Measurements from ENCODE around the gene RTF2. TPM values are rescaled to one million over a fixed set of nuclear protein-coding genes. Genes with fewer than 3 reads are reported as not detected.

The RTF2 gene
- total RNA-seq, 1 donor, result 49.7 TPM

GRCh38 chr20:56449459-56449858 is 19.0 kb upstream of the RTF2 start:
- Histone ChIP-seq H3K9me3 (ENCODE audit: low read depth, low read length) (no peaks in the 10 kb centered on the region), H3K27me3 (ENCODE audit: insufficient read depth, low read length) (no peaks in the 10 kb centered on the region), H3K4me1 (ENCODE audit: insufficient read depth, low read length) (peaks cover 5% of the 10 kb centered on the region), H3K4me3 (ENCODE audit: low read length) (no peak overlapping the region)

- Histone ChIP-seq H3K9me3 (ENCODE audit: low read depth, low read length) (no peaks in the 10 kb centered on the region), H3K4me3 (ENCODE audit: low read length) (no peak overlapping the region), H3K4me1 (ENCODE audit: insufficient read depth, low read length) (peaks cover 5% of the 10 kb centered on the region), H3K27me3 (ENCODE audit: insufficient read depth, low read length) (no peaks in the 10 kb centered on the region)
Measured at GRCh38 chr20:56451056-56451765, 17.2 kb upstream of the RTF2 start.

GRCh38 chr20:56453352-56453751 is 15.1 kb upstream of the RTF2 start:
- Histone ChIP-seq H3K9me3 (ENCODE audit: low read depth, low read length) (no peaks in the 10 kb centered on the region), H3K4me3 (ENCODE audit: low read length) (no peak overlapping the region), H3K27me3 (ENCODE audit: insufficient read depth, low read length) (no peaks in the 10 kb centered on the region), H3K4me1 (ENCODE audit: insufficient read depth, low read length) (peaks cover 5% of the 10 kb centered on the region)

DNA sequence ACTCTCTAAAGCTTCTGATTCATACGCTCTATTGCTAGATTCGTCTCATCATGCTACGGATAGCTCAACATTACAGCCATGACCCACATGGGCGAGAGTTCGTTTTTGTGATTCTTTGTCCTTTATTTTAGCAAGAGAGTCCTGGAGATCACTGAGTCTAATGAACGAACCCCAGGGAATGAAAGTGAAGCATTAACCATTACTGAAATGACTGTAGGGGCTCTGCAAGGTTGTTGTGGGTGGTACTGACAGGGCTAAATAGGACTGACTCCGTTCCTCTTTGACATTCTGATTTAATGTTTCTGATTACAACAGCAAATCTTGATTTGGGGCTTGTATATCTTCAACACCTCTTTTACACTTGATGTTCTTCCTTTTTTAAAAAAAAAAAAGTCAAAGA is 13.7 kb upstream of the RTF2 start:
- H3K27me3 ChIP-seq (ENCODE audit: insufficient read depth, low read length), result no peaks in the 10 kb centered on the region
- peaks cover 5% of the 10 kb centered on the region for H3K4me1 ChIP-seq (ENCODE audit: insufficient read depth, low read length)
- no peaks in the 10 kb centered on the region for H3K9me3 ChIP-seq (ENCODE audit: low read depth, low read length)
- H3K4me3 ChIP-seq (ENCODE audit: low read length), result no peak overlapping the region

GRCh38 chr20:56458206-56458821 is 10.1 kb upstream of the RTF2 start:
- H3K27me3 ChIP-seq (ENCODE audit: insufficient read depth, low read length), result no peaks in the 10 kb centered on the region

GRCh38 chr20:56460459-56460858 is 8.0 kb upstream of the RTF2 start:
- Histone ChIP-seq H3K4me1 (ENCODE audit: insufficient read depth, low read length) (peaks cover 22% of the 10 kb centered on the region), H3K4me3 (ENCODE audit: low read length) (no peak overlapping the region), H3K27me3 (ENCODE audit: insufficient read depth, low read length) (no peaks in the 10 kb centered on the region), H3K9me3 (ENCODE audit: low read depth, low read length) (no peaks in the 10 kb centered on the region)

More at GRCh38 chr20:56458206-56458821, 10.1 kb upstream of the RTF2 start:
- Histone ChIP-seq H3K4me1 (ENCODE audit: insufficient read depth, low read length) (peaks cover 16% of the 10 kb centered on the region), H3K9me3 (ENCODE audit: low read depth, low read length) (no peaks in the 10 kb centered on the region), H3K4me3 (ENCODE audit: low read length) (no peak overlapping the region)

DNA sequence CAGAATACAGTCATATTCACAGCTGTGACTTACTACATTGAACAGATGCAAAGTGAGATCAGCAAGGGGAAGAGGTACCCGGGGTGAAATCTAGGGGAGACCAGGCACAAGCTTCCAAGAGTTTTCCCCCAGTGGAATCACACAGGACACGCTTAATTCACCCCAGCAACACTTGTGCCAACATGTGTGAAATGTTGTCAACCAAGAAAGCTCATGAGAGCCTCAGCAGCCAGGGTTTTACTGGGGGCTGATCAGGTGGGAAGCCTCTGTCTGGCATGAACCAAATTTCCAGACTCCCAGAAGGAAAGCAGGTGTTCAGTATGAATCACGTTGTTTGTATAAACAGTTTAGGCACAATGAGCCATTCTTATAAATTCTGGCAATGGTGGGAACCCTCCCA is 6.9 kb upstream of the RTF2 start:
- peaks cover 31% of the 10 kb centered on the region for H3K4me1 ChIP-seq (ENCODE audit: insufficient read depth, low read length)
- H3K9me3 ChIP-seq (ENCODE audit: low read depth, low read length), result no peaks in the 10 kb centered on the region

DNA sequence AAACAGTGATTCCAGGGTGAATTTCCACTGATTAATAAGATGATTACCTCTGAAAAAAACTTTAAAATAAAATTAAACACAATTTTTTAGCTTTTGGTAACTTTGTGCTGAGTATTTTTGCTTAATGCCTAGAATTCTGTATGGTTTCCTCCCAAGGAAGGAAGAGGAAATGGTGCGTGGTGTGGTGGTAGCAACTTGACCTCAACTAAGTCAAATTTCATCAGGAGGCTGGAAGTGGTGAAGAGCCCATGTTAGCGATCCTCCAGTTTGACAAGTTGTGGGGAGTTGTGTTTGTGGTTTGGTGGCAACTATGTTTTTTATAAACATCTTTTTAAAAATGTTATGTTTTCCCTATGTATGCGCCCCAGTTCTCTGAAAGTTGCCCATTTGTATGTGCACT is 5.0 kb upstream of the RTF2 start:
- Histone ChIP-seq H3K4me1 (ENCODE audit: insufficient read depth, low read length) (peaks cover 41% of the 10 kb centered on the region), H3K9me3 (ENCODE audit: low read depth, low read length) (no peaks in the 10 kb centered on the region), H3K27me3 (ENCODE audit: insufficient read depth, low read length) (no peaks in the 10 kb centered on the region), H3K4me3 (ENCODE audit: low read length) (no peak overlapping the region)

More for the DNA sequence above, 6.9 kb upstream of the RTF2 start:
- Histone ChIP-seq H3K4me3 (ENCODE audit: low read length) (no peak overlapping the region), H3K27me3 (ENCODE audit: insufficient read depth, low read length) (no peaks in the 10 kb centered on the region)

GRCh38 chr20:56465997-56466396 is 2.4 kb upstream of the RTF2 start:
- H3K4me3 ChIP-seq (ENCODE audit: low read length), result no peak overlapping the region
- H3K9me3 ChIP-seq (ENCODE audit: low read depth, low read length), result no peaks in the 10 kb centered on the region
- peaks cover 61% of the 10 kb centered on the region for H3K4me1 ChIP-seq (ENCODE audit: insufficient read depth, low read length)
- no peaks in the 10 kb centered on the region for H3K27me3 ChIP-seq (ENCODE audit: insufficient read depth, low read length)

- H3K27me3 ChIP-seq (ENCODE audit: insufficient read depth, low read length), result no peaks in the 10 kb centered on the region
- H3K9me3 ChIP-seq (ENCODE audit: low read depth, low read length), result no peaks in the 10 kb centered on the region
- H3K4me3 ChIP-seq (ENCODE audit: low read length), result peak overlapping the region; percentile 98
- H3K4me1 ChIP-seq (ENCODE audit: insufficient read depth, low read length), result peaks cover 54% of the 10 kb centered on the region
Measured at GRCh38 chr20:56467968-56468315, 485 bp upstream of the RTF2 start.

GRCh38 chr20:56469077-56469449 is 636 bp downstream of the RTF2 start:
- Histone ChIP-seq H3K27me3 (ENCODE audit: insufficient read depth, low read length) (no peaks in the 10 kb centered on the region), H3K4me1 (ENCODE audit: insufficient read depth, low read length) (peaks cover 45% of the 10 kb centered on the region), H3K4me3 (ENCODE audit: low read length) (peak overlapping the region; percentile 98), H3K9me3 (ENCODE audit: low read depth, low read length) (no peaks in the 10 kb centered on the region)

DNA sequence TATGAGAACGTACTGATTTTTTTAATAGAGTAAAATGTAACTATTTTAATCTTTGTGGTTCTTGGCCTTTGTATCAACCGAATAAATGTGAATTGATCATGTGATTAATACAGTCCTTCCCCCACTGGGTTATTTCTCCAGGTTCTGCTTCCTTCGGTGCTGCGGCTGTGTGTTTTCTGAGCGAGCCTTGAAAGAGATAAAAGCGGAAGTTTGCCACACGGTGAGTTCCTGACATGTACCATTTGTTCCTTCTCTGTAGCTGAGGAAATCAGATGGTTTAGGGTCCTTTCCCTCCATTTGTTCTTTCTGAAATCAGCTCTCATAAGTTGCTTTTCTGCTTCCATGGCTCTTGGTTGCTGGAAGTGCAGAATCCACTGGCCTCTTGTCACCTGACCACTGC is 15.5 kb downstream of the RTF2 start:
- H3K4me1 ChIP-seq (ENCODE audit: insufficient read depth, low read length), result peaks cover 33% of the 10 kb centered on the region
- H3K4me3 ChIP-seq (ENCODE audit: low read length), result no peak overlapping the region
- H3K27me3 ChIP-seq (ENCODE audit: insufficient read depth, low read length), result no peaks in the 10 kb centered on the region
- H3K9me3 ChIP-seq (ENCODE audit: low read depth, low read length), result no peaks in the 10 kb centered on the region

DNA sequence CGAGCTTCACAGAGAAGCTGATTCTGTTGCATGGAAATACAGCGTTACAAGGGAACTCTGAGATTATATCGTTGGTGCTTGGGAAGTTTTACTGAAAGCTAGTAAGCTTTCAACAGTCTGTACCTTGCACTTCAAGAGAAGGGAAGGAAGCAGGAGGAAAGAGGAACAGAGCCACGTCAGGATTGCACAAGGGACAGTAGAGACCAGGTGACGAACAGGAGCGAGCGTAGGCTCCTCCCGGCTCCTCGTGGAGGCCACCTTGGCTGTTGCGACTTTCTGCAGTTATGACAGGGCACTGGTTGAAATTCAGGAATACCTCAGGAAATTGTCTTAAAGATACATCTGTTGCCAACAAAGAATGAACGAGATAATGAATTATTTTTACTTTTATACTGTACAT is 18.8 kb downstream of the RTF2 start:
- Histone ChIP-seq H3K9me3 (ENCODE audit: low read depth, low read length) (no peaks in the 10 kb centered on the region), H3K4me1 (ENCODE audit: insufficient read depth, low read length) (peaks cover 33% of the 10 kb centered on the region), H3K4me3 (ENCODE audit: low read length) (no peak overlapping the region)

GRCh38 chr20:56488566-56488965 is 20.1 kb downstream of the RTF2 start:
- Histone ChIP-seq H3K9me3 (ENCODE audit: low read depth, low read length) (no peaks in the 10 kb centered on the region), H3K27me3 (ENCODE audit: insufficient read depth, low read length) (no peaks in the 10 kb centered on the region), H3K4me1 (ENCODE audit: insufficient read depth, low read length) (peaks cover 27% of the 10 kb centered on the region), H3K4me3 (ENCODE audit: low read length) (no peak overlapping the region)

More for the DNA sequence above, 18.8 kb downstream of the RTF2 start:
- H3K27me3 ChIP-seq (ENCODE audit: insufficient read depth, low read length), result no peaks in the 10 kb centered on the region

GRCh38 chr20:56501116-56501515 is 32.7 kb downstream of the RTF2 start:
- Histone ChIP-seq H3K4me3 (ENCODE audit: low read length) (no peak overlapping the region), H3K27me3 (ENCODE audit: insufficient read depth, low read length) (no peaks in the 10 kb centered on the region), H3K4me1 (ENCODE audit: insufficient read depth, low read length) (no peaks in the 10 kb centered on the region), H3K9me3 (ENCODE audit: low read depth, low read length) (no peaks in the 10 kb centered on the region)

DNA sequence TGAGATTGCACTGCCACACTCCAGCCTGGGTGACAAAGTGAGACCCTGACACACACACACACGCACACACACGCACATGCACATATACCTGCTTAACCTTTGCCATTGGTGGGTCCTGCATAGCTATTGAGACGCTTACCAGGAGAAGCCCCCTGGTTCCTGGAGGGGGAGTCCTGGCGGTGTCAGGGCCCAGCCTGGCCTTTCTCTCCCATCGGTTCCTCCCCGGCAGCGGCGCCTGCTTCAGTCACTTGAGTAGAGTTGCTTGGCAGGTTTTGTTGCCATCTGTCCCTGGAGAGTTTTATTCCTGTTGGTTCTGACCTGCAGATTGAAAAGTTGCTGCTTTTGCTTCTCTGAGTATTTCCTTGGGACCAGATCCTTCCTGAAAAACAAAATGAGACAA is 35.5 kb downstream of the RTF2 start:
- Histone ChIP-seq H3K27me3 (ENCODE audit: insufficient read depth, low read length) (no peaks in the 10 kb centered on the region), H3K4me3 (ENCODE audit: low read length) (no peak overlapping the region), H3K4me1 (ENCODE audit: insufficient read depth, low read length) (no peaks in the 10 kb centered on the region), H3K9me3 (ENCODE audit: low read depth, low read length) (no peaks in the 10 kb centered on the region)
